Caco-2 (cell line): ENCODE measurements around the gene EIF4ENIF1. TPM values are rescaled to one million over a fixed set of nuclear protein-coding genes. Genes with fewer than 3 reads are reported as not detected.

ENCODE experiments used
- BruUV-seq: library from RNA; stranded (reverse); fragments of 400-500 nt; replicated peaks from 2 replicates; lab custom pipeline; 2021; lab: Mats Ljungman, UMichigan
- CTCF ChIA-PET: fragments of 300-600 bp; sonication (Branson Sonifier 250); formaldehyde crosslinking; loops from one replicate; lab custom pipeline; 2022; ENCODE audit warnings: antibody characterized with exemption; lab: Charles Lee
- POLR2A ChIA-PET: fragments of 300-600 bp; sonication (Branson Sonifier 250); formaldehyde crosslinking; loops from one replicate; lab custom pipeline; 2022; ENCODE audit warnings: antibody characterized with exemption; lab: Charles Lee
- DNase-seq, 2 experiments: peaks; one replicate each; pipeline versions ENCODE4 v3.0.0 to v3.0.0-alpha.2; 2020 to 2022
- H3K27me3 ChIP-seq: replicated peaks from 2 replicates; pipeline ENCODE4 v1.6.0; 2011; ENCODE audit warnings: low read length; ENCODE audit not compliant: control insufficient read depth, insufficient read depth
- H3K36me3 ChIP-seq: 2 replicates; pipeline ENCODE4 v1.5.1; 2011; ENCODE audit warnings: low read length; ENCODE audit not compliant: control insufficient read depth, insufficient read depth
- H3K4me1 ChIP-seq: fragments of 250-450 bp; sonication (Bioruptor Pico); 2 replicates; pipeline ENCODE4 v1.5.1; 2020; ENCODE audit warnings: mild to moderate bottlenecking
- H3K4me3 ChIP-seq: 2 replicates; pipeline ENCODE4 v1.5.1; 2011; ENCODE audit warnings: low read depth, mild to moderate bottlenecking, control low read depth, low read length
- H3K9me3 ChIP-seq: fragments of 250-450 bp; sonication (Bioruptor Pico); 2 replicates; pipeline ENCODE4 v1.5.1; 2020; ENCODE audit warnings: mild to moderate bottlenecking, moderate library complexity
- H3K27ac Mint-ChIP-seq: one replicate; pipeline ENCODE4 v1.8.0; 2022; ENCODE audit warnings: mixed read lengths; ENCODE audit not compliant: unreplicated experiment
- H3K27me3 Mint-ChIP-seq: one replicate; pipeline ENCODE4 v1.8.0; 2022; ENCODE audit warnings: mixed read lengths; ENCODE audit not compliant: insufficient read depth, unreplicated experiment
- H3K36me3 Mint-ChIP-seq: one replicate; pipeline ENCODE4 v1.8.0; 2022; ENCODE audit warnings: mild to moderate bottlenecking, mixed read lengths; ENCODE audit not compliant: insufficient read depth, unreplicated experiment
- H3K4me1 Mint-ChIP-seq: one replicate; pipeline ENCODE4 v1.8.0; 2022; ENCODE audit warnings: low read depth, mixed read lengths; ENCODE audit not compliant: unreplicated experiment
- H3K4me3 Mint-ChIP-seq: one replicate; pipeline ENCODE4 v1.8.0; 2022; ENCODE audit warnings: mild to moderate bottlenecking, moderate library complexity, mixed read lengths; ENCODE audit not compliant: unreplicated experiment
- H3K9me3 Mint-ChIP-seq: one replicate; pipeline ENCODE4 v1.8.0; 2022; ENCODE audit warnings: mixed read lengths; ENCODE audit not compliant: unreplicated experiment
- intact Hi-C: fragments of 100-400 bp; cut with micrococcal nuclease; formaldehyde crosslinking; loops from one replicate; pipeline ENCODE4 v1.10.0; 2022; ENCODE audit not compliant: unreplicated experiment
- total RNA-seq: library from RNA; stranded (reverse); gene quantifications from 2 replicates; pipeline ENCODE4 v1.2.3, GENCODE V29; 2022
- TF ChIP-seq, protein P1 (sequence below), 2 experiments: fragments of 200-600 bp in 1 of 2; IDR thresholded peaks; 1 replicate in 1 of 2; 2 replicates in 1 of 2; pipeline versions ENCODE4 v1.5.1 to v1.8.0; 2011 to 2022; ENCODE audit warnings: antibody characterized with exemption in 1 of 2, control low read depth in 1 of 2, inconsistent platforms in 1 of 2, low read depth in 1 of 2, low read length in 1 of 2, mild to moderate bottlenecking in 1 of 2, moderate library complexity in 1 of 2; ENCODE audit not compliant: insufficient read depth in 1 of 2, severe bottlenecking in 1 of 2, unreplicated experiment in 1 of 2

Gene EIF4ENIF1
- total RNA-seq, 1 experiment from 2014 or later: 39.7 TPM

DNA sequence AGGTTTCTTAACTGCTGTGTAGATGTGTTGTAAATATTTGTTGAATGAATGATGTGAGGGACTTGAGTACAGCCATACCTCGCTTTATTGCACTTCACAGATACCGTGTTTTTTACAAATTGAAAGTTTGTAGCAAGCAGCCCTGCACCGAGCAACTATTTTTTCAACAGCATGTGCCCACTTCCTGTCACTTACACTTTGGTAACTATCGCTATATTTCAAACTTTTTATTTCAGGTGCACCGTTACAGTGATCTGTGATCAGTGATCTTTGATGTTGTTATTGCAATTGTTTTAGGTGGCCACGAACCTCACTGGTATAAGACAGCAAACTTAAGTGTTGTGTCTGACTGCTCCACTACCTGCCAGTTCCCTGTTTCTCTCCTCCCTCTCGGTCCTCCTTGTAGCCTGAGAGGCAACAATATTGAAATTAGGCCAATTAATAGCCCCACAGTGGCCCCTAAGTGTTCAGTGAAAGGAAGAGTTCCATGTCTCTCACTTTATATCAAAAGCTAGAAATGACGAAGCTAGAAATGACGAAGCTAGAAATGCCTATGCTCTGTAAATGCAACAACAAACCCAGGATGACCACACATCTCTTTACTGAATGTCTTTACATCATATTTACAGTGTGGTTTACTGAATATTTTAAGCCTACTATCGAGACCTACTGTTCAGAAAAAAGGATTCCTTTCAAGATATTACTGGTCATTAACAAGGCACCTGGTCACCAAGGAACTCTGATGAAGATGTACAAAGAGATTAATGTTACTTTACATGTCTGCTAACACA is 7.7 kb upstream of the EIF4ENIF1 start:
- ChIA-PET POLR2A (no interaction called here), CTCF (no interaction called here)
- Mint-ChIP-seq H3K27ac (peak overlapping the region; percentile 63), H3K9me3 (no peaks in the 10 kb centered on the region), H3K27me3 (no peaks in the 10 kb centered on the region), H3K36me3 (no peaks in the 10 kb centered on the region), H3K4me1 (no peaks in the 10 kb centered on the region), H3K4me3 (peak overlapping the region; percentile 88)
- H3K4me3 ChIP-seq: peak overlapping the region; percentile 74
- H3K36me3 ChIP-seq: no peaks in the 10 kb centered on the region
- H3K9me3 ChIP-seq: no peaks in the 10 kb centered on the region
- DNase-seq: no peak
- H3K27me3 ChIP-seq: no peaks in the 10 kb centered on the region
- H3K4me1 ChIP-seq: no peaks in the 10 kb centered on the region
- intact Hi-C loops: no loop called here
- TSS peak; percentile 56 for BruUV-seq
- TF ChIP-seq, protein P1, sequence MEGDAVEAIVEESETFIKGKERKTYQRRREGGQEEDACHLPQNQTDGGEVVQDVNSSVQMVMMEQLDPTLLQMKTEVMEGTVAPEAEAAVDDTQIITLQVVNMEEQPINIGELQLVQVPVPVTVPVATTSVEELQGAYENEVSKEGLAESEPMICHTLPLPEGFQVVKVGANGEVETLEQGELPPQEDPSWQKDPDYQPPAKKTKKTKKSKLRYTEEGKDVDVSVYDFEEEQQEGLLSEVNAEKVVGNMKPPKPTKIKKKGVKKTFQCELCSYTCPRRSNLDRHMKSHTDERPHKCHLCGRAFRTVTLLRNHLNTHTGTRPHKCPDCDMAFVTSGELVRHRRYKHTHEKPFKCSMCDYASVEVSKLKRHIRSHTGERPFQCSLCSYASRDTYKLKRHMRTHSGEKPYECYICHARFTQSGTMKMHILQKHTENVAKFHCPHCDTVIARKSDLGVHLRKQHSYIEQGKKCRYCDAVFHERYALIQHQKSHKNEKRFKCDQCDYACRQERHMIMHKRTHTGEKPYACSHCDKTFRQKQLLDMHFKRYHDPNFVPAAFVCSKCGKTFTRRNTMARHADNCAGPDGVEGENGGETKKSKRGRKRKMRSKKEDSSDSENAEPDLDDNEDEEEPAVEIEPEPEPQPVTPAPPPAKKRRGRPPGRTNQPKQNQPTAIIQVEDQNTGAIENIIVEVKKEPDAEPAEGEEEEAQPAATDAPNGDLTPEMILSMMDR (IDR thresholded peaks at IDR 0.05; ENCODE audit: insufficient read depth in 1 of 2, low read depth in 1 of 2, low read length in 1 of 2, severe bottlenecking in 1 of 2, unreplicated experiment in 1 of 2): no peak

GRCh38 chr22:31496735-31497146 is 7.1 kb upstream of the EIF4ENIF1 start:
- no peaks in the 10 kb centered on the region for H3K27me3 ChIP-seq
- TF ChIP-seq, protein P1 (IDR thresholded peaks at IDR 0.05; ENCODE audit: insufficient read depth in 1 of 2, low read depth in 1 of 2, low read length in 1 of 2, severe bottlenecking in 1 of 2, unreplicated experiment in 1 of 2): no peak
- Mint-ChIP-seq H3K9me3 (no peaks in the 10 kb centered on the region), H3K36me3 (no peaks in the 10 kb centered on the region), H3K27ac (peak overlapping the region; percentile 63), H3K4me1 (no peaks in the 10 kb centered on the region), H3K4me3 (peak overlapping the region; percentile 88), H3K27me3 (no peaks in the 10 kb centered on the region)
- H3K9me3 ChIP-seq: no peaks in the 10 kb centered on the region
- BruUV-seq: no TSS peak
- intact Hi-C loops: no loop called here
- H3K4me3 ChIP-seq: peak overlapping the region; percentile 74
- CTCF ChIA-PET: no interaction called here
- POLR2A ChIA-PET: no interaction called here
- H3K4me1 ChIP-seq: no peaks in the 10 kb centered on the region
- no peak for DNase-seq
- H3K36me3 ChIP-seq: no peaks in the 10 kb centered on the region

GRCh38 chr22:31496007-31496734 is 6.5 kb upstream of the EIF4ENIF1 start, which contains the start of gene SFI1:
Gene SFI1, plus strand, starts transcription at chr22:31496536. Its CDS starts 11,749 bp downstream, at chr22:31508285.
- POLR2A ChIA-PET: no interaction called here
- TF ChIP-seq, protein P1 (IDR thresholded peaks at IDR 0.05; ENCODE audit: insufficient read depth in 1 of 2, low read depth in 1 of 2, low read length in 1 of 2, severe bottlenecking in 1 of 2, unreplicated experiment in 1 of 2): peak in 1 of 2 experiments; percentile 41
- BruUV-seq: no TSS peak
- Mint-ChIP-seq H3K36me3 (no peaks in the 10 kb centered on the region), H3K4me3 (peak within 1 kb of the TSS; percentile 88), H3K27me3 (no peaks in the 10 kb centered on the region), H3K27ac (peak within 1 kb of the TSS; percentile 63), H3K4me1 (no peaks in the 10 kb centered on the region), H3K9me3 (no peaks in the 10 kb centered on the region)
- Histone ChIP-seq H3K27me3 (no peaks in the 10 kb centered on the region), H3K4me3 (peak within 1 kb of the TSS; percentile 74), H3K9me3 (no peaks in the 10 kb centered on the region), H3K36me3 (no peaks in the 10 kb centered on the region), H3K4me1 (no peaks in the 10 kb centered on the region; the same call in 1 of the 2 replicates)
- intact Hi-C loops: no loop called here
- CTCF ChIA-PET: no interaction called here
- DNase-seq: peak; percentile 90 to 93
